ENCODE results near the gene APOL4.

DNA sequence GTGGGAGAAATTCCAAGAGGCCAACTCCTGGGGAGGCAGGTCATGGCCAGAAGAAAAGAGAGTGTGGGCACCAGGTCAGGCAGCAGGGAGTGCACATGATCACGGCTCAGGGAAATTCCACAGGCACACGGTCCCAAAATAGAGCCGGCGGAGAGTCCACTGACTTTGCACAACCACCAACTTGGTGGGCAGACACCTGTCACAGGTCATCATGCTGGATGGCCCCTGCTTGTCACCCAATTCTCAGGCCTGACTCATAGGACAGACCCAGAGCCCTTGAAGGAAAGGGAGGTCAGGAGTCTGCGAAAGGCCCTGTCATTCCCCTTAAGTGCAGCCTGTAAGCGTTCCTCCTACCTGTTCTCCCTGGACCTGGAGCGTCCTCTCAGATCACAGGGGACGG, 21.9 kb upstream of the APOL4 start:
- TF ChIP-seq, protein P1, sequence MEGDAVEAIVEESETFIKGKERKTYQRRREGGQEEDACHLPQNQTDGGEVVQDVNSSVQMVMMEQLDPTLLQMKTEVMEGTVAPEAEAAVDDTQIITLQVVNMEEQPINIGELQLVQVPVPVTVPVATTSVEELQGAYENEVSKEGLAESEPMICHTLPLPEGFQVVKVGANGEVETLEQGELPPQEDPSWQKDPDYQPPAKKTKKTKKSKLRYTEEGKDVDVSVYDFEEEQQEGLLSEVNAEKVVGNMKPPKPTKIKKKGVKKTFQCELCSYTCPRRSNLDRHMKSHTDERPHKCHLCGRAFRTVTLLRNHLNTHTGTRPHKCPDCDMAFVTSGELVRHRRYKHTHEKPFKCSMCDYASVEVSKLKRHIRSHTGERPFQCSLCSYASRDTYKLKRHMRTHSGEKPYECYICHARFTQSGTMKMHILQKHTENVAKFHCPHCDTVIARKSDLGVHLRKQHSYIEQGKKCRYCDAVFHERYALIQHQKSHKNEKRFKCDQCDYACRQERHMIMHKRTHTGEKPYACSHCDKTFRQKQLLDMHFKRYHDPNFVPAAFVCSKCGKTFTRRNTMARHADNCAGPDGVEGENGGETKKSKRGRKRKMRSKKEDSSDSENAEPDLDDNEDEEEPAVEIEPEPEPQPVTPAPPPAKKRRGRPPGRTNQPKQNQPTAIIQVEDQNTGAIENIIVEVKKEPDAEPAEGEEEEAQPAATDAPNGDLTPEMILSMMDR (IDR thresholded peaks at IDR 0.05), result no peak
- TF ChIP-seq ZFX (IDR thresholded peaks at IDR 0.05; ENCODE audit: borderline replicate concordance), result no peak

Measured in 22Rv1 (cell line).